K562 (cell line): ENCODE results near the gene ARHGDIA. TPM values are rescaled to one million over a fixed set of nuclear protein-coding genes. Genes with fewer than 3 reads are reported as not detected.

Experiments
- CXXC5 ChIP-seq: fragments of 250-450 bp; sonication (Bioruptor Pico); IDR thresholded peaks from 2 replicates; pipeline ENCODE4 v1.8.0; 2022; ENCODE audit warnings: inconsistent platforms, mild to moderate bottlenecking, moderate library complexity
- EWSR1 ChIP-seq: fragments of 450-650 bp; IDR thresholded peaks from 2 replicates; pipeline ENCODE4 v1.6.1; 2018; ENCODE audit warnings: borderline replicate concordance, mild to moderate bottlenecking, low read depth, moderate library complexity; ENCODE audit not compliant: partially characterized antibody
- FOXM1 ChIP-seq, 2 experiments: fragments of 450-650 bp in 1 of 2; sonication (generic) in 1 of 2; formaldehyde crosslinking in 1 of 2; IDR thresholded peaks; 2 replicates each; pipeline versions ENCODE4 v1.6.1 to v1.9.0; 2017 to 2022; ENCODE audit warnings: low read depth in 2 of 2, mild to moderate bottlenecking in 2 of 2, missing genetic modification reagents in 1 of 2, moderate library complexity in 1 of 2
- HMG20A ChIP-seq: fragments of 450-650 bp; formaldehyde crosslinking; conservative IDR thresholded peaks from 2 replicates; pipeline ENCODE4 v1.4.0; 2020; ENCODE audit warnings: mild to moderate bottlenecking, mixed read lengths
- LCOR ChIP-seq: sonication (generic); formaldehyde crosslinking; IDR thresholded peaks from 2 replicates; pipeline ENCODE4 v1.8.0; 2022; ENCODE audit warnings: mild to moderate bottlenecking, missing genetic modification reagents
- SMARCC2 ChIP-seq: fragments of 450-650 bp; IDR thresholded peaks from 2 replicates; pipeline ENCODE4 v1.6.1; 2017; ENCODE audit warnings: antibody characterized with exemption, moderate library complexity, mild to moderate bottlenecking, low read depth
- USF1 ChIP-seq: sonication (generic); formaldehyde crosslinking; IDR thresholded peaks from 2 replicates; pipeline ENCODE4 v1.9.0; 2022; ENCODE audit warnings: mild to moderate bottlenecking, missing genetic modification reagents
- ZNF212 ChIP-seq: fragments of 450-650 bp; formaldehyde crosslinking; IDR thresholded peaks from 2 replicates; pipeline ENCODE4 v1.4.0; 2020; ENCODE audit warnings: mild to moderate bottlenecking
- ZNF398 ChIP-seq: fragments of 250-450 bp; sonication (Bioruptor Pico); IDR thresholded peaks from 2 replicates; pipeline ENCODE4 v1.8.0; 2021; ENCODE audit warnings: moderate library complexity, mild to moderate bottlenecking, inconsistent platforms
- polyA plus RNA-seq, 8 experiments: library from polyadenylated mRNA; depleted of rRNA in 4 of 8; stranded (reverse) in 5 of 8; unstranded in 3 of 8; fragments of >200 nt; fragmentation: Nextera tagmentation in 2 of 8; fragmentation: Illumina TruSeq in 1 of 8; extraction: Ambion mirVana in 2 of 8; extraction: Trizol in 1 of 8; gene quantifications; 2 replicates each; pipeline versions ENCODE4 v1.2.1 to v1.2.3, GENCODE V29; 2011 to 2014; ENCODE audit warnings: inconsistent platforms in 1 of 8, missing spikeins in 1 of 8
- total RNA-seq, 7 experiments: library from RNA; depleted of rRNA in 6 of 7; stranded (reverse); fragments of >200 nt in 6 of 7; fragmentation: Illumina TruSeq in 2 of 7; extraction: Trizol in 2 of 7; gene quantifications; 2 replicates each; pipeline versions ENCODE4 v1.2.1 to v1.2.3, GENCODE V29; 2011 to 2021; ENCODE audit warnings: low replicate concordance in 1 of 7

Gene ARHGDIA
- total and polyA plus RNA-seq, 9 of the 15 experiments (the other 6 are each of a cell fraction or from before 2014, with no cell fraction given): 9.6 to 340 (median 97.6) TPM

- TF ChIP-seq CXXC5 (no peak), ZNF398 (CRISPR knock-in tag) (no peak), SMARCC2 (no peak), FOXM1 (IDR thresholded peaks at IDR 0.05; ENCODE audit: low read depth) (no peak), FOXM1 (CRISPR knock-in tag; IDR thresholded peaks at IDR 0.05; ENCODE audit: low read depth) (0 out of 2 replicates have a peak, but pooled peaks have one; percentile 24), USF1 (CRISPR knock-in tag) (no peak), LCOR (CRISPR knock-in tag) (no peak), EWSR1 (no peak), HMG20A (CRISPR knock-in tag) (no peak), ZNF212 (CRISPR knock-in tag) (no peak)
- TF ChIP-seq, all 486 proteins: peak for 13
Measured at GRCh38 chr17:81899514-81900166, 28.5 kb upstream of the ARHGDIA start (continued).
